Keratinocyte (primary cell): ENCODE measurements around the gene HMCN2. TPM values are rescaled to one million over a fixed set of nuclear protein-coding genes. Genes with fewer than 3 reads are reported as not detected.

Experiments
- DNase-seq: peaks from one replicate; pipeline ENCODE4 v3.0.0-alpha.2; 2011; ENCODE audit warnings: low read depth, missing footprints, low spot score
- FAIRE-seq: peaks from 2 replicates; lab custom pipeline; 2011; peaks lifted over from hg19 to GRCh38; lab: Jason Lieb, UNC
- H2AFZ ChIP-seq: 2 replicates; pipeline ENCODE4 v1.6.0; 2012; ENCODE audit warnings: low read length, control low read depth, inconsistent platforms; ENCODE audit not compliant: control insufficient read depth
- H3K27ac ChIP-seq: 2 replicates; pipeline ENCODE4 v1.5.1; 2011; ENCODE audit warnings: low read length; ENCODE audit not compliant: control insufficient read depth, insufficient read depth
- H3K27me3 ChIP-seq: 3 replicates; pipeline ENCODE4 v1.6.0; 2011; ENCODE audit warnings: low read length; ENCODE audit not compliant: control insufficient read depth, insufficient read depth; ENCODE audit errors: extremely low read depth
- H3K36me3 ChIP-seq, 2 experiments: 2 replicates in 1 of 2; 3 replicates in 1 of 2; pipeline ENCODE4 v1.5.1; 2011; ENCODE audit warnings: low read length in 2 of 2, mild to moderate bottlenecking in 1 of 2; ENCODE audit not compliant: control insufficient read depth in 2 of 2, insufficient read depth in 2 of 2; ENCODE audit errors: extremely low read depth in 1 of 2
- H3K4me1 ChIP-seq: 3 replicates; pipeline ENCODE4 v1.5.1; 2011; ENCODE audit warnings: low read length; ENCODE audit not compliant: control insufficient read depth, insufficient read depth; ENCODE audit errors: extremely low read depth
- H3K4me2 ChIP-seq: 3 replicates; pipeline ENCODE4 v1.6.0; 2011; ENCODE audit warnings: low read depth, low read length; ENCODE audit not compliant: control insufficient read depth, insufficient read depth; ENCODE audit errors: extremely low read depth
- H3K4me3 ChIP-seq, 3 experiments: fragments of 200-600 bp in 1 of 3; sonication (generic) in 1 of 3; 2 replicates in 2 of 3; 3 replicates in 1 of 3; pipeline ENCODE4 v1.5.1; 2011 to 2016; ENCODE audit warnings: low read length in 3 of 3, mild to moderate bottlenecking in 3 of 3, control low read depth in 2 of 3, inconsistent platforms in 1 of 3, low read depth in 1 of 3, mixed read lengths in 1 of 3, mixed run types in 1 of 3, moderate library complexity in 1 of 3; ENCODE audit not compliant: control insufficient read depth in 2 of 3, insufficient read depth in 2 of 3; ENCODE audit errors: extremely low read depth in 1 of 3
- H3K79me2 ChIP-seq: 2 replicates; pipeline ENCODE4 v1.6.0; 2012; ENCODE audit warnings: low read length; ENCODE audit not compliant: control insufficient read depth, insufficient read depth
- H3K9ac ChIP-seq: 3 replicates; pipeline ENCODE4 v1.6.0; 2011; ENCODE audit warnings: low read length; ENCODE audit not compliant: control insufficient read depth, insufficient read depth; ENCODE audit errors: extremely low read depth
- H3K9me1 ChIP-seq: 3 replicates; pipeline ENCODE4 v1.6.0; 2011; ENCODE audit warnings: low read length; ENCODE audit not compliant: control insufficient read depth, insufficient read depth; ENCODE audit errors: extremely low read depth
- H3K9me3 ChIP-seq: 2 replicates; pipeline ENCODE4 v1.5.1; 2012; ENCODE audit warnings: low read depth, low read length; ENCODE audit not compliant: control insufficient read depth
- H4K20me1 ChIP-seq: 3 replicates; pipeline ENCODE4 v1.6.0; 2011; ENCODE audit warnings: low read length; ENCODE audit not compliant: control insufficient read depth, insufficient read depth; ENCODE audit errors: extremely low read depth
- EZH2 ChIP-seq: IDR thresholded peaks from one replicate; pipeline ENCODE4 v1.6.1; 2012; ENCODE audit warnings: inconsistent platforms, mild to moderate bottlenecking, low read length, moderate library complexity
- dilution Hi-C: fragments of 300-500 bp; cut with MboI; formaldehyde crosslinking; loops from one replicate; pipeline ENCODE4 v1.7.0; 2020; ENCODE audit warnings: low sequenced_read_pairs; ENCODE audit not compliant: extremely low pct_ligation_motif_present
- polyA plus RNA-seq, 5 experiments: library from polyadenylated mRNA; depleted of rRNA in 3 of 5; stranded (reverse) in 3 of 5; stranded (forward) in 1 of 5; unstranded in 1 of 5; fragments of >200 nt; gene quantifications; 1 replicate in 1 of 5; 2 replicates in 3 of 5; 3 replicates in 1 of 5; pipeline versions ENCODE4 v1.2.1 to v1.2.3, GENCODE V29; 2011 to 2012; ENCODE audit warnings: missing spikeins in 2 of 5, low read depth in 1 of 5, low replicate concordance in 1 of 5
- TF ChIP-seq, protein P1 (sequence below), 3 experiments: IDR thresholded peaks in 1 of 3; conservative IDR thresholded peaks in 1 of 3; optimal IDR thresholded peaks in 1 of 3; 2 replicates in 2 of 3; 3 replicates in 1 of 3; pipeline versions ENCODE3 to v1.5.1; 2011; ENCODE audit warnings: low read length in 3 of 3, mild to moderate bottlenecking in 3 of 3, moderate library complexity in 2 of 3, control low read depth in 1 of 3, inconsistent platforms in 1 of 3; ENCODE audit not compliant: insufficient read depth in 2 of 3; ENCODE audit errors: extremely low read depth in 1 of 3

Gene HMCN2
- polyA plus RNA-seq, 1 donor (not counting 4 experiments of a cell fraction or from before 2014, with no cell fraction given) = not detected

DNA sequence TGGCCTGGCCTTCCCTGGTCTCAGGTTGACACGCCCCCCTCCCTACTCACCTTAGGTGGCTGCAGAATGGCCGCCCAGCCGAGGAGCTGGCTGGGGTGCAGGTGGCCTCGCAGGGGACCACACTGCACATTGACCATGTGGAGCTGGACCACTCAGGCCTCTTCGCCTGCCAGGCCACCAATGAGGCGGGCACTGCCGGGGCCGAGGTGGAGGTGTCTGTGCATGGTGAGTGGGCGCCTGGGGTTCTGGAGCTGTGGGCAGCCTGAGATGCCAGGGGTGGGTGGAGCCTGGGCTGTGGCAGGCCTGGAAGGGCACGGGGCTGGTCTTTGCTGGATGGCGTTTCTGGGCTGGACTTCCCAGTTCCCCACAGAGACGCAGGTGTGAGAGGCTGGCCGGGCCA lies 90.5 kb downstream of the HMCN2 start:
- Histone ChIP-seq H4K20me1 (no peaks in the 10 kb centered on the region), H3K79me2 (no peaks in the 10 kb centered on the region), H3K9me1 (no peaks in the 10 kb centered on the region), H3K4me1 (peaks cover 4% of the 10 kb centered on the region), H3K4me3 (no peak overlapping the region), H3K27me3 (no peaks in the 10 kb centered on the region), H3K4me2 (no peak overlapping the region), H3K9ac (no peak overlapping the region), H2AFZ (no peak overlapping the region), H3K36me3 (no peaks in the 10 kb centered on the region), H3K9me3 (no peaks in the 10 kb centered on the region), H3K27ac (no peak overlapping the region)
- TF ChIP-seq EZH2 = no peak
- TF ChIP-seq, protein P1, sequence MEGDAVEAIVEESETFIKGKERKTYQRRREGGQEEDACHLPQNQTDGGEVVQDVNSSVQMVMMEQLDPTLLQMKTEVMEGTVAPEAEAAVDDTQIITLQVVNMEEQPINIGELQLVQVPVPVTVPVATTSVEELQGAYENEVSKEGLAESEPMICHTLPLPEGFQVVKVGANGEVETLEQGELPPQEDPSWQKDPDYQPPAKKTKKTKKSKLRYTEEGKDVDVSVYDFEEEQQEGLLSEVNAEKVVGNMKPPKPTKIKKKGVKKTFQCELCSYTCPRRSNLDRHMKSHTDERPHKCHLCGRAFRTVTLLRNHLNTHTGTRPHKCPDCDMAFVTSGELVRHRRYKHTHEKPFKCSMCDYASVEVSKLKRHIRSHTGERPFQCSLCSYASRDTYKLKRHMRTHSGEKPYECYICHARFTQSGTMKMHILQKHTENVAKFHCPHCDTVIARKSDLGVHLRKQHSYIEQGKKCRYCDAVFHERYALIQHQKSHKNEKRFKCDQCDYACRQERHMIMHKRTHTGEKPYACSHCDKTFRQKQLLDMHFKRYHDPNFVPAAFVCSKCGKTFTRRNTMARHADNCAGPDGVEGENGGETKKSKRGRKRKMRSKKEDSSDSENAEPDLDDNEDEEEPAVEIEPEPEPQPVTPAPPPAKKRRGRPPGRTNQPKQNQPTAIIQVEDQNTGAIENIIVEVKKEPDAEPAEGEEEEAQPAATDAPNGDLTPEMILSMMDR (optimal IDR thresholded peaks at IDR 0.05 in 1 of 3, IDR thresholded peaks at IDR 0.05 in 1 of 3, conservative IDR thresholded peaks at IDR 0.05 in 1 of 3; ENCODE audit: extremely low read depth in 1 of 3, insufficient read depth in 2 of 3, low read length in 3 of 3) = no peak
- FAIRE-seq (no peak), DNase-seq (no peak)
- dilution Hi-C loops = no loop called here

- Histone ChIP-seq H4K20me1 (no peaks in the 10 kb centered on the region), H2AFZ (no peak overlapping the region), H3K9me1 (no peaks in the 10 kb centered on the region), H3K27me3 (no peaks in the 10 kb centered on the region), H3K4me2 (no peak overlapping the region), H3K27ac (no peak overlapping the region), H3K79me2 (no peaks in the 10 kb centered on the region), H3K9ac (no peak overlapping the region), H3K4me1 (peaks cover 4% of the 10 kb centered on the region), H3K9me3 (no peaks in the 10 kb centered on the region), H3K36me3 (no peaks in the 10 kb centered on the region), H3K4me3 (no peak overlapping the region)
- DNase-seq = no peak
- TF ChIP-seq EZH2 = no peak
- TF ChIP-seq, protein P1 (optimal IDR thresholded peaks at IDR 0.05 in 1 of 3, IDR thresholded peaks at IDR 0.05 in 1 of 3, conservative IDR thresholded peaks at IDR 0.05 in 1 of 3; ENCODE audit: extremely low read depth in 1 of 3, insufficient read depth in 2 of 3, low read length in 3 of 3) = no peak
- FAIRE-seq = no peak
- dilution Hi-C loops = no loop called here
Observed at GRCh38 chr9:130356877-130357584, 91.5 kb downstream of the HMCN2 start.
